ENCODE data around the gene HAP1. TPM values are rescaled to one million over a fixed set of nuclear protein-coding genes. Genes with fewer than 3 reads are reported as not detected.
A peak's percentile ranks its signal among the peaks of the same experiment; 100 is the strongest.

Gene HAP1
- total RNA-seq, 1 donor from 2014 or later, result 0.76 TPM

GRCh38 chr17:41711669-41712400 lies 22.6 kb downstream of the HAP1 start, which contains the start of gene GAST:
Gene GAST, plus strand, starts transcription at chr17:41712331. Its CDS starts 3,106 bp downstream, at chr17:41715437.
- DNase-seq, result no peak
- no peak for TF ChIP-seq CTCF (IDR thresholded peaks at IDR 0.05; ENCODE audit: partially characterized antibody, unreplicated experiment)
- H3K9me3 Mint-ChIP-seq (ENCODE audit: unreplicated experiment), result peaks cover 6% of the 10 kb centered on the region
- H3K36me3 Mint-ChIP-seq (ENCODE audit: unreplicated experiment), result no peaks in the 10 kb centered on the region
- peaks cover 8% of the 10 kb centered on the region for H3K27me3 Mint-ChIP-seq (ENCODE audit: unreplicated experiment)
- peaks cover 4% of the 10 kb centered on the region for H3K4me1 Mint-ChIP-seq (ENCODE audit: low read depth, unreplicated experiment)
- H3K4me3 Mint-ChIP-seq (ENCODE audit: unreplicated experiment), result no peak within 1 kb of the TSS
- no peak within 1 kb of the TSS for H3K27ac Mint-ChIP-seq (ENCODE audit: unreplicated experiment)

GRCh38 chr17:41710472-41711090 lies 23.9 kb downstream of the HAP1 start:
- no peak overlapping the region for H3K4me3 Mint-ChIP-seq (ENCODE audit: unreplicated experiment)
- peaks cover 6% of the 10 kb centered on the region for H3K9me3 Mint-ChIP-seq (ENCODE audit: unreplicated experiment)
- no peak for TF ChIP-seq CTCF (IDR thresholded peaks at IDR 0.05; ENCODE audit: partially characterized antibody, unreplicated experiment)
- H3K4me1 Mint-ChIP-seq (ENCODE audit: low read depth, unreplicated experiment), result peaks cover 5% of the 10 kb centered on the region
- DNase-seq, result peak; percentile 42
- peaks cover 9% of the 10 kb centered on the region for H3K27me3 Mint-ChIP-seq (ENCODE audit: unreplicated experiment)
- no peaks in the 10 kb centered on the region for H3K36me3 Mint-ChIP-seq (ENCODE audit: unreplicated experiment)
- H3K27ac Mint-ChIP-seq (ENCODE audit: unreplicated experiment), result no peak overlapping the region

- peaks cover 9% of the 10 kb centered on the region for H3K27me3 Mint-ChIP-seq (ENCODE audit: unreplicated experiment)
- TF ChIP-seq CTCF (IDR thresholded peaks at IDR 0.05; ENCODE audit: partially characterized antibody, unreplicated experiment), result no peak
- H3K27ac Mint-ChIP-seq (ENCODE audit: unreplicated experiment), result no peak overlapping the region
- no peak for DNase-seq
- no peaks in the 10 kb centered on the region for H3K36me3 Mint-ChIP-seq (ENCODE audit: unreplicated experiment)
- peaks cover 11% of the 10 kb centered on the region for H3K4me1 Mint-ChIP-seq (ENCODE audit: low read depth, unreplicated experiment)
- H3K4me3 Mint-ChIP-seq (ENCODE audit: unreplicated experiment), result no peak overlapping the region
- peaks cover 5% of the 10 kb centered on the region for H3K9me3 Mint-ChIP-seq (ENCODE audit: unreplicated experiment)
These were observed 26.4 kb downstream of the HAP1 start for GRCh38 chr17:41707803-41708669.

GRCh38 chr17:41705271-41705991 lies 29.0 kb downstream of the HAP1 start:
- TF ChIP-seq CTCF (IDR thresholded peaks at IDR 0.05; ENCODE audit: partially characterized antibody, unreplicated experiment), result no peak
- H3K4me1 Mint-ChIP-seq (ENCODE audit: low read depth, unreplicated experiment), result peaks cover 7% of the 10 kb centered on the region
- peak; percentile 37 for DNase-seq
- peaks cover 7% of the 10 kb centered on the region for H3K27me3 Mint-ChIP-seq (ENCODE audit: unreplicated experiment)
- H3K4me3 Mint-ChIP-seq (ENCODE audit: unreplicated experiment), result peak overlapping the region; percentile 12
- H3K36me3 Mint-ChIP-seq (ENCODE audit: unreplicated experiment), result no peaks in the 10 kb centered on the region
- peaks cover 5% of the 10 kb centered on the region for H3K9me3 Mint-ChIP-seq (ENCODE audit: unreplicated experiment)
- peak overlapping the region; percentile 48 for H3K27ac Mint-ChIP-seq (ENCODE audit: unreplicated experiment)

Measured in glutamatergic neuron (in vitro differentiated cells).